DND-41 (cell line): ENCODE data around the gene UBL7.
A peak's percentile ranks its signal among the peaks of the same experiment; 100 is the strongest.

Source experiments
- ATAC-seq: fragments of 200-7000 bp; cut with Tn5 transposase; 3 replicates; pipeline ENCODE4 v1.9.1; 2021; ENCODE audit warnings: low read depth; ENCODE audit not compliant: insufficient read depth
- DNase-seq: peaks from one replicate; pipeline ENCODE4 v3.0.0-alpha.2; 2020
- H2AFZ ChIP-seq: 2 replicates; pipeline ENCODE4 v1.6.0; 2012; ENCODE audit warnings: low read depth, low read length
- H3K27ac ChIP-seq: 2 replicates; pipeline ENCODE4 v1.5.1; 2012; ENCODE audit warnings: low read length, inconsistent platforms
- H3K27me3 ChIP-seq: fragments of 200-600 bp; sonication (generic); 2 replicates; pipeline ENCODE4 v1.6.0; 2012; ENCODE audit warnings: low read length, mild to moderate bottlenecking, inconsistent platforms; ENCODE audit not compliant: insufficient read depth, poor library complexity
- H3K36me3 ChIP-seq: 2 replicates; pipeline ENCODE4 v1.5.1; 2012; ENCODE audit warnings: low read length, inconsistent platforms; ENCODE audit not compliant: insufficient read depth
- H3K4me1 ChIP-seq: 2 replicates; pipeline ENCODE4 v1.5.1; 2012; ENCODE audit warnings: mild to moderate bottlenecking, low read length; ENCODE audit not compliant: insufficient read depth
- H3K4me2 ChIP-seq: 2 replicates; pipeline ENCODE4 v1.6.0; 2012; ENCODE audit warnings: mild to moderate bottlenecking, moderate library complexity, low read length, inconsistent platforms; ENCODE audit not compliant: insufficient read depth
- H3K4me3 ChIP-seq, 2 experiments: fragments of 200-600 bp in 1 of 2; shearing (Covaris generic) in 1 of 2; 2 replicates each; pipeline ENCODE4 v1.5.1; 2012 to 2016; ENCODE audit warnings: inconsistent platforms in 2 of 2, low read length in 2 of 2, mild to moderate bottlenecking in 2 of 2, low read depth in 1 of 2, moderate library complexity in 1 of 2
- H3K79me2 ChIP-seq: 2 replicates; pipeline ENCODE4 v1.6.0; 2012; ENCODE audit warnings: low read length, inconsistent platforms; ENCODE audit not compliant: insufficient read depth
- H3K9ac ChIP-seq: 2 replicates; pipeline ENCODE4 v1.6.0; 2012; ENCODE audit warnings: low read depth, mild to moderate bottlenecking, inconsistent platforms, low read length, moderate library complexity
- H3K9me3 ChIP-seq: 2 replicates; pipeline ENCODE4 v1.5.1; 2012; ENCODE audit warnings: low read length, moderate library complexity, mild to moderate bottlenecking, inconsistent platforms; ENCODE audit not compliant: insufficient read depth, severe bottlenecking
- H4K20me1 ChIP-seq: 2 replicates; pipeline ENCODE4 v1.6.0; 2012; ENCODE audit warnings: low read length; ENCODE audit not compliant: insufficient read depth
- EZH2 ChIP-seq: IDR thresholded peaks from 3 replicates; pipeline ENCODE4 v1.6.1; 2012; ENCODE audit warnings: borderline replicate concordance, low read depth, mild to moderate bottlenecking, moderate library complexity, low read length, inconsistent platforms; ENCODE audit not compliant: severe bottlenecking
- TF ChIP-seq, protein P1 (sequence below): IDR thresholded peaks from 2 replicates; pipeline ENCODE4 v1.5.1; 2012; ENCODE audit warnings: borderline replicate concordance, low read length, moderate library complexity, mild to moderate bottlenecking; ENCODE audit not compliant: poor library complexity, severe bottlenecking; ENCODE audit errors: extremely low read depth

Gene UBL7

GRCh38 chr15:74415966-74416916 is 44.7 kb downstream of the UBL7 start:
- peaks cover 58% of the 10 kb centered on the region for H3K36me3 ChIP-seq
- H3K4me1 ChIP-seq: peaks cover 17% of the 10 kb centered on the region
- TF ChIP-seq EZH2: no peak
- TF ChIP-seq, protein P1, sequence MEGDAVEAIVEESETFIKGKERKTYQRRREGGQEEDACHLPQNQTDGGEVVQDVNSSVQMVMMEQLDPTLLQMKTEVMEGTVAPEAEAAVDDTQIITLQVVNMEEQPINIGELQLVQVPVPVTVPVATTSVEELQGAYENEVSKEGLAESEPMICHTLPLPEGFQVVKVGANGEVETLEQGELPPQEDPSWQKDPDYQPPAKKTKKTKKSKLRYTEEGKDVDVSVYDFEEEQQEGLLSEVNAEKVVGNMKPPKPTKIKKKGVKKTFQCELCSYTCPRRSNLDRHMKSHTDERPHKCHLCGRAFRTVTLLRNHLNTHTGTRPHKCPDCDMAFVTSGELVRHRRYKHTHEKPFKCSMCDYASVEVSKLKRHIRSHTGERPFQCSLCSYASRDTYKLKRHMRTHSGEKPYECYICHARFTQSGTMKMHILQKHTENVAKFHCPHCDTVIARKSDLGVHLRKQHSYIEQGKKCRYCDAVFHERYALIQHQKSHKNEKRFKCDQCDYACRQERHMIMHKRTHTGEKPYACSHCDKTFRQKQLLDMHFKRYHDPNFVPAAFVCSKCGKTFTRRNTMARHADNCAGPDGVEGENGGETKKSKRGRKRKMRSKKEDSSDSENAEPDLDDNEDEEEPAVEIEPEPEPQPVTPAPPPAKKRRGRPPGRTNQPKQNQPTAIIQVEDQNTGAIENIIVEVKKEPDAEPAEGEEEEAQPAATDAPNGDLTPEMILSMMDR: no peak
- peaks cover 15% of the 10 kb centered on the region for H3K79me2 ChIP-seq
- no peak overlapping the region for H3K4me2 ChIP-seq
- no peaks in the 10 kb centered on the region for H3K27me3 ChIP-seq
- H3K27ac ChIP-seq: peak overlapping the region; percentile 50; the same call in 1 of the 2 replicates
- ATAC-seq (peak; percentile 25; the same call in 1 of the 3 replicates), DNase-seq (no peak)
- H2AFZ ChIP-seq: no peak overlapping the region
- H3K4me3 ChIP-seq: no peak overlapping the region
- no peak overlapping the region for H3K9ac ChIP-seq
- H3K9me3 ChIP-seq: no peaks in the 10 kb centered on the region
- peaks cover 24% of the 10 kb centered on the region for H4K20me1 ChIP-seq

DNA sequence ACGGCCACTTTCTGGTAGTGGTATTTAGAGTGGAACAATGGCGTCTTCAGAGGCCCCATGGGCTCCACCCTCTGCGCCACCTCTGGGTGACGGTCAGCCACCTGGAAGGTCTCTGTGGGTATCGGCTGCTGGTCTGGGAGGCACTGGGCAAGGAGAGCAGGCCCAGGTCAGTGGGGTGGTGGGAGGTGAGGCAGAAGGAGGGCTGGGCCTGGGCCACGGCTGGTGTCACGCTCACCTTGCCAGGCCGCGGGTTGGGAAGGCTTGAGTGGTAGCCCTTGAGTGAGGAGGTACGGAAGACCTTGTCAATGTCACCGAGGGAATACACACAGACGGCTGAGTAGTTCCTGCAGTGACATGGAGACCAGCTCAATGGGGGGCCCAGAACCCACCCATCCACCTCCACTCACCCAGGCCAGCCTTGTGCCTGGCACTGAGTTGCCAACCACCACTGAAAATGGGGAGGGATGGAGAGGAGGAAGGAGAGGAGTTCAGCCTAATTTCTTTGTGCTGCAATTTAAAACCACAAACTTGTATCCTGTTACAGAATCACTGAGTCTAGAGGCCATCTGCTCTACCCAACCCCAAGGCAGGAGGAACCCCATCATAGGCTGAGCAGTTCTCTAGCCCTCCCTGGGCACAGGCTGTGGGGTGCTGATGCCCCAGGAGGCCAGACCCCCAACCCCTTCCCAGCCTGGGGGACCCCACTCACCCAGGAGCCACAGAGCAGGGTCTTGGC is 46.2 kb downstream of the UBL7 start:
- H4K20me1 ChIP-seq: peaks cover 13% of the 10 kb centered on the region
- no peak overlapping the region for H3K9ac ChIP-seq
- no peak for DNase-seq
- H3K79me2 ChIP-seq: peaks cover 2% of the 10 kb centered on the region; the same call in 1 of the 2 replicates
- no peaks in the 10 kb centered on the region for H3K9me3 ChIP-seq
- H3K27me3 ChIP-seq: no peaks in the 10 kb centered on the region
- no peak overlapping the region for H3K4me3 ChIP-seq
- H3K36me3 ChIP-seq: peaks cover 68% of the 10 kb centered on the region
- ATAC-seq: peak; percentile 53
- TF ChIP-seq EZH2: no peak
- TF ChIP-seq, protein P1: no peak
- H3K27ac ChIP-seq: peak overlapping the region; percentile 58
- peaks cover 17% of the 10 kb centered on the region for H3K4me1 ChIP-seq
- H2AFZ ChIP-seq: no peak overlapping the region
- H3K4me2 ChIP-seq: no peak overlapping the region

GRCh38 chr15:74414081-74414580 is 46.8 kb downstream of the UBL7 start:
- Histone ChIP-seq H3K4me3 (no peak overlapping the region), H3K27ac (no peak overlapping the region), H4K20me1 (peaks cover 8% of the 10 kb centered on the region; the same call in 1 of the 2 replicates), H3K4me1 (peaks cover 17% of the 10 kb centered on the region), H3K36me3 (peaks cover 68% of the 10 kb centered on the region), H3K27me3 (no peaks in the 10 kb centered on the region), H2AFZ (no peak overlapping the region), H3K4me2 (no peak overlapping the region), H3K9me3 (no peaks in the 10 kb centered on the region), H3K79me2 (no peaks in the 10 kb centered on the region), H3K9ac (no peak overlapping the region)
- ATAC-seq (no peak), DNase-seq (no peak)
- TF ChIP-seq EZH2: no peak
